ENCODE results near the gene LRP1B. TPM values are rescaled to one million over a fixed set of nuclear protein-coding genes. Genes with fewer than 3 reads are reported as not detected.

LRP1B gene
- total and polyA plus RNA-seq, 2 donors (not counting 1 experiment from before 2014, with no cell fraction given) = not detected

- H4K20me1 ChIP-seq (ENCODE audit: control insufficient read depth, insufficient read depth, low read length, poor library complexity, severe bottlenecking) = no peaks in the 10 kb centered on the region
- H3K27ac ChIP-seq (ENCODE audit: low read length in 2 of 2) = no peak overlapping the region
- H3K79me2 ChIP-seq (ENCODE audit: control insufficient read depth, insufficient read depth, low read length) = no peaks in the 10 kb centered on the region
- H3K9me3 ChIP-seq (ENCODE audit: control extremely low read depth in 1 of 3, control insufficient read depth in 2 of 3, insufficient read depth in 1 of 3, low read length in 2 of 3) = no peaks in the 10 kb centered on the region
- H3K4me2 ChIP-seq (replicated peaks; ENCODE audit: low read depth, low read length, poor library complexity, severe bottlenecking) = no peak overlapping the region
- no peaks in the 10 kb centered on the region for H3K36me3 ChIP-seq (replicated peaks in 1 of 2; ENCODE audit: control extremely low read depth in 1 of 2, control insufficient read depth in 1 of 2, extremely low read depth in 1 of 2, insufficient read depth in 2 of 2, low read length in 1 of 2)
- 100% methylated on average over 1 of the region's 3 CpGs for WGBS (ENCODE audit: insufficient coverage)
- no peaks in the 10 kb centered on the region for H3K27me3 ChIP-seq (replicated peaks in 1 of 4; ENCODE audit: control extremely low read depth in 1 of 4, control insufficient read depth in 3 of 4, insufficient read depth in 4 of 4, low read length in 3 of 4)
- Mint-ChIP-seq H3K27ac (no peak overlapping the region), H3K9me3 (ENCODE audit: insufficient read depth) (no peaks in the 10 kb centered on the region), H3K27me3 (no peaks in the 10 kb centered on the region), H3K4me3 (no peak overlapping the region), H3K4me1 (no peaks in the 10 kb centered on the region)
- CTCF ChIA-PET = no interaction called here
- no peak for DNase-seq
- no peak for TF ChIP-seq CTCF (IDR thresholded peaks at IDR 0.05)
- TF ChIP-seq EZH2 (IDR thresholded peaks at IDR 0.05; ENCODE audit: borderline replicate concordance, insufficient read depth, low read depth, low read length, poor library complexity, severe bottlenecking) = no peak
- POLR2A ChIA-PET = no interaction called here
- no peak for ATAC-seq (ENCODE audit: low read depth)
- no peak overlapping the region for H3K4me3 ChIP-seq (ENCODE audit: control extremely low read depth in 1 of 5, extremely low read depth in 1 of 5, insufficient read depth in 1 of 5, low read depth in 2 of 5, low read length in 4 of 5)
- H3K4me1 ChIP-seq (ENCODE audit: control insufficient read depth in 2 of 2, insufficient read depth in 2 of 2, low read length in 2 of 2) = no peaks in the 10 kb centered on the region
- H2AFZ ChIP-seq (ENCODE audit: insufficient read depth, low read depth, low read length, poor library complexity, severe bottlenecking) = no peak overlapping the region
- no peak overlapping the region for H3K9ac ChIP-seq (ENCODE audit: low read length)
- intact Hi-C loops (cut with micrococcal nuclease) = no loop called here
These were observed 65.1 kb downstream of the LRP1B start for GRCh38 chr2:142065700-142066099.

- DNase-seq (no peak), ATAC-seq (ENCODE audit: low read depth) (no peak)
- no peaks in the 10 kb centered on the region for H4K20me1 ChIP-seq (ENCODE audit: control insufficient read depth, insufficient read depth, low read length, poor library complexity, severe bottlenecking)
- no peak overlapping the region for H2AFZ ChIP-seq (ENCODE audit: insufficient read depth, low read depth, low read length, poor library complexity, severe bottlenecking)
- ChIA-PET CTCF (no interaction called here), POLR2A (no interaction called here)
- H3K4me3 Mint-ChIP-seq = no peak overlapping the region
- H3K4me1 Mint-ChIP-seq = no peaks in the 10 kb centered on the region
- H3K36me3 ChIP-seq (replicated peaks in 1 of 2; ENCODE audit: control extremely low read depth in 1 of 2, control insufficient read depth in 1 of 2, extremely low read depth in 1 of 2, insufficient read depth in 2 of 2, low read length in 1 of 2) = no peaks in the 10 kb centered on the region
- H3K79me2 ChIP-seq (ENCODE audit: control insufficient read depth, insufficient read depth, low read length) = no peaks in the 10 kb centered on the region
- no peak overlapping the region for H3K27ac ChIP-seq (ENCODE audit: low read length in 2 of 2)
- no peak overlapping the region for H3K9ac ChIP-seq (ENCODE audit: low read length)
- no peaks in the 10 kb centered on the region for H3K27me3 Mint-ChIP-seq
- no peak overlapping the region for H3K4me3 ChIP-seq (ENCODE audit: control extremely low read depth in 1 of 5, extremely low read depth in 1 of 5, insufficient read depth in 1 of 5, low read depth in 2 of 5, low read length in 4 of 5)
- no peaks in the 10 kb centered on the region for H3K9me3 Mint-ChIP-seq (ENCODE audit: insufficient read depth)
- H3K4me2 ChIP-seq (replicated peaks; ENCODE audit: low read depth, low read length, poor library complexity, severe bottlenecking) = no peak overlapping the region
- WGBS (ENCODE audit: insufficient coverage) = no CpG with 5 or more reads among the region's 1 CpG
- intact Hi-C loops (cut with micrococcal nuclease) = no loop called here
- H3K27ac Mint-ChIP-seq = no peak overlapping the region
- H3K9me3 ChIP-seq (ENCODE audit: control extremely low read depth in 1 of 3, control insufficient read depth in 2 of 3, insufficient read depth in 1 of 3, low read length in 2 of 3) = no peaks in the 10 kb centered on the region
- TF ChIP-seq CTCF (IDR thresholded peaks at IDR 0.05) = no peak
- TF ChIP-seq EZH2 (IDR thresholded peaks at IDR 0.05; ENCODE audit: borderline replicate concordance, insufficient read depth, low read depth, low read length, poor library complexity, severe bottlenecking) = no peak
- H3K4me1 ChIP-seq (ENCODE audit: control insufficient read depth in 2 of 2, insufficient read depth in 2 of 2, low read length in 2 of 2) = no peaks in the 10 kb centered on the region
- H3K27me3 ChIP-seq (replicated peaks in 1 of 4; ENCODE audit: control extremely low read depth in 1 of 4, control insufficient read depth in 3 of 4, insufficient read depth in 4 of 4, low read length in 3 of 4) = no peaks in the 10 kb centered on the region
These were observed 65.7 kb downstream of the LRP1B start for GRCh38 chr2:142065156-142065555.
